AG20443 (cell line): ENCODE results near the gene GOLGA8N.
"Not testable (repeated sequence)": the region's sequence is repeated elsewhere in the genome, so short reads cannot be mapped to it uniquely, and the experiment has no call there.

Experiments
- DNase-seq: peaks from one replicate; pipeline ENCODE4 v3.0.0; 2012; ENCODE audit warnings: low spot score, mixed read lengths

GOLGA8N gene

GRCh38 chr15:32593151-32593550 lies at the start of gene GOLGA8N:
Gene GOLGA8N (plus strand): TSS chr15:32593456.
- not testable (repeated sequence) for DNase-seq

- DNase-seq, result not testable (repeated sequence)
These were observed 49.8 kb upstream of the GOLGA8N start for GRCh38 chr15:32543456-32543855.

- not testable (repeated sequence) for DNase-seq
These were observed 48.1 kb upstream of the GOLGA8N start for GRCh38 chr15:32545129-32545528.

- DNase-seq, result not testable (repeated sequence)
These were observed 38.7 kb upstream of the GOLGA8N start for GRCh38 chr15:32554587-32554986.

GRCh38 chr15:32562198-32562597 lies 31.1 kb upstream of the GOLGA8N start:
- DNase-seq, result not testable (repeated sequence)

- DNase-seq, result not testable (repeated sequence)
These were observed 24.3 kb upstream of the GOLGA8N start for GRCh38 chr15:32568988-32569387.

GRCh38 chr15:32578482-32578881 lies 14.8 kb upstream of the GOLGA8N start:
- DNase-seq, result not testable (repeated sequence)

GRCh38 chr15:32585844-32586243 lies 7.4 kb upstream of the GOLGA8N start:
- not testable (repeated sequence) for DNase-seq

- DNase-seq, result not testable (repeated sequence)
These were observed 16.3 kb downstream of the GOLGA8N start for GRCh38 chr15:32609518-32609917.

- DNase-seq, result not testable (repeated sequence)
These were observed 17.5 kb downstream of the GOLGA8N start for GRCh38 chr15:32610719-32611118.

- DNase-seq, result not testable (repeated sequence)
These were observed 21.4 kb downstream of the GOLGA8N start for GRCh38 chr15:32614712-32615050.

- peak; percentile 51 for DNase-seq
These were observed 22.0 kb downstream of the GOLGA8N start, which contains the start of gene ARHGAP11A for GRCh38 chr15:32615051-32615870. Gene ARHGAP11A (plus strand): TSS chr15:32615504. CDS start chr15:32616212, 708 bp downstream.

- not testable (repeated sequence) for DNase-seq
These were observed 22.7 kb downstream of the GOLGA8N start for GRCh38 chr15:32615871-32616426.

- no peak for DNase-seq
These were observed 43.2 kb downstream of the GOLGA8N start for GRCh38 chr15:32636410-32636809.

- no peak for DNase-seq
These were observed 43.8 kb downstream of the GOLGA8N start for GRCh38 chr15:32636908-32637567.

- DNase-seq, result no peak
These were observed 44.4 kb downstream of the GOLGA8N start for GRCh38 chr15:32637704-32638103.

GRCh38 chr15:32641517-32642059 lies 48.3 kb downstream of the GOLGA8N start, which contains the start of gene SCG5:
Gene SCG5 (plus strand): TSS chr15:32641710. CDS start chr15:32643593, 1,883 bp downstream.
- DNase-seq, result no peak

GRCh38 chr15:32642667-32643435 lies 49.6 kb downstream of the GOLGA8N start:
- DNase-seq, result no peak

GRCh38 chr15:32643907-32644445 lies 50.7 kb downstream of the GOLGA8N start:
- no peak for DNase-seq

GRCh38 chr15:32646291-32646690 lies 53.0 kb downstream of the GOLGA8N start:
- DNase-seq, result no peak

- DNase-seq, result peak; percentile 66
These were observed 56.1 kb downstream of the GOLGA8N start for GRCh38 chr15:32649342-32649741.
